ENCODE data around the gene TMEM63C. TPM values are rescaled to one million over a fixed set of nuclear protein-coding genes. Genes with fewer than 3 reads are reported as not detected.
A peak's percentile ranks its signal among the peaks of the same experiment; 100 is the strongest.

TMEM63C gene
- polyA plus RNA-seq, 3 donors = 0.57 to 1.1 (median 0.81) TPM

DNA sequence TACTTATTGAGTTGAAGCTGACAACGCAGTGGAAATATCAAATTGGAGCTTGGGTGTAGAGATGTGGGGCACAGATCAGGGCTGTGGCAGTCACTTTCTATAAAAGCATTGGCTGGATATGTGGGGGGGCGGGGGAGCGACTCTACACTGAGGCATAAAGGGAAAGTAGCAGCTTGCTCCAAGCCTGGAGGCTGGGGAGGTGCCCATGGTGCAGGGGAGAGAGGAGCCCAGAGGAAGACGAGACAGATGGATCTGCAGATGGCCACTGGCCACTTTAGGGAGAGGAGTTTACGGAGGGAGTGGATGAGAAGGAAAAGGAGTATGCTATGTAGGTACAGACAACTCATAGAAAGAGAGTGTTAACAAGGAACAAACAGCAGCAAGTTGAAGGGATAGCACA lies 102.9 kb downstream of the TMEM63C start:
- DNase-seq (ENCODE audit: extremely low read depth in 1 of 11, low read depth in 9 of 11, low spot score in 4 of 11) = no peak

DNA sequence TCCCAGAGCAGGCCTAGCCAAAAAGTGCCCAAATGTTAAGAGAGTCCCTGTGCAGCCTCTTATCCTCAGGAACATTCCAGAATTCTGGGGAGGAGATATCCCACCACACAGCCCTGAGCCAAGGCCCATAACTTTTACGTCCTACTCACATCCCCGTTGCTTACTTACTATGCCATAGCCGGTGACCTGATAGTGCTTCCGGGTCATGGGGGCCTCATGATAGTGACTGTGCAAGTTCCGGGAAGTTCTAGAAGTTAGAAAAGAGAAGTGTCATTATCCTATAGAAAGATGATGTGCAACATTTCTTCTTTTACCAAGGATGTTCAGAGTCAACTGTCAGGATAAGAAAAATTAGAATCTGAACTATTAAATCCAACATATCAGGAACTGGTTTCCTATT lies 105.0 kb downstream of the TMEM63C start:
- DNase-seq (ENCODE audit: extremely low read depth in 1 of 11, low read depth in 9 of 11, low spot score in 4 of 11) = no peak

DNA sequence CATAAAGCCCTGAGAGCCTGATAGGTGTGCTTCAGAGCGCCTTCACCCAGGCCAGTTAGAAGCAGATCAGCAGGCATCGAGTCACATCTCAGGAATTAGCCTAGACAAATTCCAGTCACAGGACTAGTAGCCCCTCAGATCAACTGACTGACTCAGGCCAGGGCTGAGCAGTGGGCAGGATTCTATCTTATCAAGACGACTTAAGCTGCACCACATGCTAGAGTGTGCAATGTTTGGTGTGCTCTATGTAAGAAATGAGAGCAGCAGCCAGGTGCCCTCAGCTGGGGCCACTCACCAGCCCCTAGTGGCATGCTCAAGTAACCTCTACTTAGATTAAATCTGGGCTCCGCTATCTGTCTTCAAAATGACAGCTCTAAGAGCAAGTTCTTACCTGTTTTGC lies 109.1 kb downstream of the TMEM63C start:
- no peak for DNase-seq (ENCODE audit: extremely low read depth in 1 of 11, low read depth in 9 of 11, low spot score in 4 of 11)

DNA sequence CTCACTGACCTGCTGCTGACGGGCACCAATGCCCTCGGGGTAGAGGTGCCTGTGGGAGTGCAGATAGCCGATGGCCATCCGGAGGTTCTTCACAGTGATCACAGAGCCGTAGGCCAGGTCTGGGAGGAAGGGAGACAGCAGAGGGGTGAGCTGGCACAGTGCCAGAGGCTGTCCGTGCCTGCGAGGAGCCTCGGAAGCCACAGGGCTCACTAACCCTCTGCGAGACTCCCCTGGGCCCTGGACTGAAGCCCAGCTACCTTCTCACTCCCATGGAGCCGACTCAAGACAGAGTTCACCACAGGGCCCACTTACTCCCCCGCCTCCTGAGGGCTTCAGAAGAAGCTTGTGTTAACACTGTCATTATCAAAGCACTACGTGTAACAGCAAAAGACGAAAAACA lies 114.6 kb downstream of the TMEM63C start:
- no peak for DNase-seq (ENCODE audit: extremely low read depth in 1 of 11, low read depth in 9 of 11, low spot score in 4 of 11)

DNA sequence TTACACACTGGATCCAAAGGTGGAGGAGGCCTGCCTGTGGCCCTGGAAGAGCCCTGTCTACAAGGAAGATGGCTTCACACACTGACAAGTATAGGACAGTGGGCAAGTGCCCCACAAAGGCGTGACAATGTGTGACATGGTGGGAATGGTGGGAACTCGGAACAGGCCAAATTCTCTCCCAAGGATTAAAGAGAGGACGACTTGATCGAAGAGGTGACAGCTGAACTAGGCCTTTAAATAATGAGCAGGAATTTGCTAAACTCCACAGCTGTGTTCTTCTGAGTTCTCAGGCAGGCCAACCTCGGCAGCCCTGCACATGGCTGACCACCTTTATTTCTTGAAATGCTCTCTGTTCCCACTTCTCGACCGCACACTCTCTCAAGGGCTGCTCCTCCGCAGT lies 115.3 kb downstream of the TMEM63C start:
- DNase-seq (ENCODE audit: extremely low read depth in 1 of 11, low read depth in 9 of 11, low spot score in 4 of 11) = no peak

DNA sequence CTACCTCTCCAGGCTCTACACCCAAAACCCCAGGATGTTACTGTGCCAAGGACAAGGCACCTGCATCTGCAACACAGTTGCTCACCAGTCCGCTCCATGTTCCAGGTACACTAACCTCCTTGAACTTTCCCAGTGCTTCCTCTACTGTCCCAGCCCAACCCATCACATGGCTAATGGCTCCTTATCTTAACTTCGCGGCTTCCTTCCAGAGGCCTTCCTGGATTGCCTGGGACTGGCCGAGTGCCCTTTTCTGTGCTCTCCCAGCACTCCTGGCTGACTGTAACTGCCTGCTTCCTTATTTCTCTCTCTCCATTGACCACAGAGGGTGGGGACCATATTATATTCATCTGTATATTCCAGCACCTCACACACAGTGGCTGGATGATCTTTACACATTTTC lies 118.2 kb downstream of the TMEM63C start:
- no peak for DNase-seq (ENCODE audit: extremely low read depth in 1 of 11, low read depth in 9 of 11, low spot score in 4 of 11)

DNA sequence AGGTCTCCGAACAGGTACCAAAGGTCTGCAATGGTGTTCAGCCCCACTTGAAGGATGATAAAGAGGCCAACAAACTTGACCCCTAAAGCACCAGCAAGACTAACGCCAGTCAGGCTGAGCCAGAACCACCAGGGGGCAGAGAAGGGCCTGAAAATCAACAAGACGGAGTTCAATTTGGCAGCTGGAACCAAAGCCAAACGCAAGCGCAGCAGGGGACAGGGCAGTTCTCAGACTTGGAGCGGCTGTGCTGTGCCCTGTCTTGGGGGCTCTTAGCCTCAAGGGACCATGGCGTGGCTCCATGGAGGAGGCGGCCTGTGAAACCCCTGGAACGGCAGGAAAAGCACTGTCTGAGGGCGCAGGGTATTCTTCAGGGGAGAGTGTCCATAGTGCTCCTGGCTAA lies 119.5 kb downstream of the TMEM63C start:
- DNase-seq (ENCODE audit: extremely low read depth in 1 of 11, low read depth in 9 of 11, low spot score in 4 of 11) = peak in 10 of 11 donors; percentile 53 to 80 (median 70)

DNA sequence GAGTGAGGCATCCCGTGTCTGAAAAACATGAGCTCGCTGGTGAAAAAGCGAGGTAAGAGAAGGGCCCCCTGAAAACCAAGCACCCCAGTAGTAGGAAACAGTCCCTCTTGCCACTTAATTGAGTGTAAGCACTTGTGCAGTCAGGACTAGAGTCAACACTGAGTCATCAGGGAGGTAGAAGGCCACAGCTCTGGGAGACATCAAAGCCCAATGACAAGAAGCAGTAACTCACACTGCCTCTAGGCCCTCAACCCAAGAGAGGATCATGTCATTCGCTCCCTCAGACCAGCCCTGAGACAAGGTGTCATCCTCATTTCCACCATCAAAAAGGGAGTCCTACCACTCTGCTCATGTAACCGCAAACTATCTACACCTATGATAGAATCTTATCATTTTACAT lies 121.3 kb downstream of the TMEM63C start:
- no peak for DNase-seq (ENCODE audit: extremely low read depth in 1 of 11, low read depth in 9 of 11, low spot score in 4 of 11)

DNA sequence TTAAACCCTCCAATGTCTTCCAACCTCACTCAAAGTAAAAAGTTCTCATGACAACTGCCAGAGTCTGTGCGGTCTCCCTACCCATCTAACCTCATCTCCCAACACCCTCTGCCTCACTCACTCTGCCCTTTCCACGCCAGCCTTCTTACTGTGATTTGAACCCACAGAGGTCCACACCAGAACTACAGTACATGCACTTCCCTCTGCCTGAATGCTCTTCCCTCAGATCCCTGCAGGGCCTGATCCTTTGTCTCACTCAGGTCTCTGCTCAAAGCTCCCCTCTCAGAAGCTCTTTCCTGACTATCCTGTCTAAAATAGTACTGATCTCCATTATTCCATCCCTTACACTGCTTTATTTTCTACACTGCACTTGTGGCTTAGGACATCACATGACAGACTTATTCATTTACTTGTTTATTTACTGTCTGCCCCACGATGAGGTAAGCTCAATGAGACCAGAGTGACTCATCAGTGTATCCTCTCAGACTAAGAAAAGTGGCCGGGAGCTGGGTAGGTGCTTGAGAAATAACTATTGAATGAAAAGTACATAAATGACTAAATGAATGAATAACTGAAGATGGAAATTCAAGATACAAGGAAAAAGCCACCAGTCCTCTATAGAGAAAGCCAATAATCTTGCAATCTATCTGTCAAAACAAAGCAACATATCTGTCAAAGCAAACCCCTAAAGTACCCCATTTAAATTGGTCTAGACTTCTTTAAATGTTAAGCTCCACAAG lies 122.0 kb downstream of the TMEM63C start:
- DNase-seq (ENCODE audit: extremely low read depth in 1 of 11, low read depth in 9 of 11, low spot score in 4 of 11) = no peak

DNA sequence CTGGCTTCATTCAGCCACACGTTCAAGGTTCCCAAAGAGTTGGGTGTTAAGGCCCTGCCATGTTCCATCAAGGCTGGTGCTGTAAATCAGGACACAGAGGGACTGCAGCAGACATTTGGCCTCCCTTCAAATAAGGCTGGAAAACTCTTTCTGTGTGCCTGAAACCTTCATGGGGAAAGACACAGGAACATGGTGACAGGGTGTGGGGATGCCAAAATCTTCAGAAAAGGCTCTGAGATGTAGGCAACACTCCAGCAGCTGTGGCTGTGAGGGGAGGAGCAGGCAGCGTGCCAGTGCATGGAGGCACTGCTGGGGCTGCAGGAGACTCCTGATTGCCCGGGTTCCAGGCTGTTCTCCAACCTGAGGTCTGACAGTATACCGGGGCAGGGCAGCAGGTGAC lies 124.1 kb downstream of the TMEM63C start:
- no peak for DNase-seq (ENCODE audit: extremely low read depth in 1 of 11, low read depth in 9 of 11, low spot score in 4 of 11)

DNA sequence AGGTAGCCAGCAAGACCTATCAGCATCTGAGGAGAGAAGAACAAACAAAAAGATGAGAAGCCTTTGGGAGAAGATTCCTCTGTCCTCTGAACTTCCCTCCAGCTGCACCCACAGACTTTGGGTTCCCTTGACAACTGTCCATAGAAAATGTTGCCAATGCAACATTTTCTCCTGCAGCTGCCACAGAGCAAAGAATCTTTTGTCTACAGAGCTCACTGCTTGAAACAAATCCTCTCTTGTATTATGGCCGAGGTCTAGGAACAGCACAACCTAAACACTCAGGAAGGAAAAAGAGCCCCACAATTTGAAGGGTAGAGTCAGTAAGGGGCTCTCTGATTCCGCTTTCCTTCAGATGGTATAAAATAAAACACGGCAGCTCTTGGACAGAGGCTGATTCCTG lies 124.8 kb downstream of the TMEM63C start:
- no peak for DNase-seq (ENCODE audit: extremely low read depth in 1 of 11, low read depth in 9 of 11, low spot score in 4 of 11)

DNA sequence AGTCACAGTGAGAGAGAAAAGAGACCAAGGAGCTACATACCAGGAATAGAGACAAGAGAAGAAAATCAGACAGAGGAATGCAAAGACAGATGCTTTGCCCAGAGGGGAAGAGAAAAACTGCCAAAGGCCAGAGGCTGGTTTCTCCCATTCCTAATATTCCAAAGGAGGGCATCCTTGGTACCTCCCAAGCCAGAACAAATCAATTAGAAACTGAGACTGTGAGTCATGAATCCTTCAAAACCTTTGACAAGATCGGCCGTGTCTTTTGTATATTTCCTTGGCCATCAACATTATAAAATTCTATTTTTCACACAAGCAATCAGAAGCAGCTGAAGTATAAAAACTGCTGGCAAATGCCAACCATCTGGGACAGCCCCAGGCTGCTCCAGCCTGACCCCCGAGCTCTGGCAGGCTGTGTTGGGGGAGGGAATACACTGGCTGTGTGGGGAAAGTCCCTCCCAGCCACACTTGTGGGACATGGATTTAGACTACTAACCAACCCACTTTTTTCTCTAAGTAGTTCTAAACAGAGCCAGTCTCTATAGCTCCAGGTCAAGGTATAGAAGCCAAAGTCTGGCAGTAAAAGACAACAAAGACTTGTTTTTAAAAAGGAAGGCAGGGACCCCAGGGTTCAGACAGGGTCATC lies 125.4 kb downstream of the TMEM63C start:
- no peak for DNase-seq (ENCODE audit: extremely low read depth in 1 of 11, low read depth in 9 of 11, low spot score in 4 of 11)

Other genes with a start within 250 kb of the TMEM63C start
- gene IRF2BPL, start 153.1 kb upstream of the TMEM63C start, polyA plus RNA-seq (ENCODE audit: insufficient read length in 3 of 3) = 10 to 100 TPM; 50.3 to 62.4 (median 52.7) TPM
- gene CIPC, start 83.5 kb upstream of the TMEM63C start, polyA plus RNA-seq (ENCODE audit: insufficient read length in 3 of 3) = 10 to 100 TPM; 21.8 to 29.0 (median 26.0) TPM
- under 1 TPM; 0.42 to 0.79 (median 0.55) TPM for gene ZDHHC22, start 40.0 kb upstream of the TMEM63C start, polyA plus RNA-seq (ENCODE audit: insufficient read length in 3 of 3)
- gene NGB, start 89.4 kb downstream of the TMEM63C start, polyA plus RNA-seq (ENCODE audit: insufficient read length in 3 of 3) = not detected
- 10 to 100 TPM; 41.6 to 47.0 (median 41.7) TPM for gene POMT2, start 139.1 kb downstream of the TMEM63C start, polyA plus RNA-seq (ENCODE audit: insufficient read length in 3 of 3)
- gene GSTZ1, start 139.2 kb downstream of the TMEM63C start, polyA plus RNA-seq (ENCODE audit: insufficient read length in 3 of 3) = 10 to 100 TPM; 27.6 to 34.4 (median 29.7) TPM
- 10 to 100 TPM; 20.0 to 25.4 (median 23.6) TPM for gene TMED8, start 195.3 kb downstream of the TMEM63C start, polyA plus RNA-seq (ENCODE audit: insufficient read length in 3 of 3)
- gene SAMD15, start 195.6 kb downstream of the TMEM63C start, polyA plus RNA-seq (ENCODE audit: insufficient read length in 3 of 3) = 10 to 100 TPM in 1 of 3 donors, 1 to 10 TPM in 2; 7.6 to 10.3 (median 9.0) TPM
- gene NOXRED1, start 241.7 kb downstream of the TMEM63C start, polyA plus RNA-seq (ENCODE audit: insufficient read length in 3 of 3) = 1 to 10 TPM; 2.3 to 3.5 (median 2.9) TPM